Left lung (tissue), 10 donors: Measurements from ENCODE around the gene CLEC2L. TPM values are rescaled to one million over a fixed set of nuclear protein-coding genes. Genes with fewer than 3 reads are reported as not detected.

ENCODE experiments used
- ATAC-seq: fragments of 200-7000 bp; cut with Tn5 transposase; one replicate; pipeline ENCODE4 v1.9.1; 2020; ENCODE audit warnings: moderate library complexity
- DNase-seq, 4 donors: peaks; one replicate each; pipeline ENCODE4 v3.0.0-alpha.2; 2013 to 2020
- H3K27ac ChIP-seq, 2 donors: fragments of 200-600 bp; sonication (generic) in 1 of 2; one replicate each; pipeline versions ENCODE4 v1.5.0 to v1.8.0; 2020 to 2021
- H3K27me3 ChIP-seq, 2 donors: fragments of 200-600 bp; sonication (generic) in 1 of 2; one replicate each; pipeline versions ENCODE4 v1.5.0 to v1.8.0; 2020 to 2021
- H3K36me3 ChIP-seq, 2 donors: fragments of 200-600 bp; sonication (generic) in 1 of 2; one replicate each; pipeline versions ENCODE4 v1.5.0 to v1.8.0; 2020 to 2021
- H3K4me1 ChIP-seq, 2 donors: fragments of 200-600 bp; one replicate each; pipeline ENCODE4 v1.8.0; 2021
- H3K4me3 ChIP-seq, 2 donors: fragments of 200-600 bp; sonication (generic) in 1 of 2; one replicate each; pipeline versions ENCODE4 v1.5.0 to v1.8.0; 2020 to 2021; ENCODE audit warnings: mild to moderate bottlenecking in 1 of 2
- H3K9me3 ChIP-seq, 2 donors: fragments of 200-600 bp; sonication (generic) in 1 of 2; one replicate each; pipeline versions ENCODE4 v1.5.0 to v1.8.0; 2020 to 2021
- intact Hi-C, 2 donors: fragments of 100-400 bp; cut with DNase I; formaldehyde crosslinking; loops; one replicate each; pipeline versions ENCODE4 v1.11.2 to v1.14.2; 2022
- polyA plus RNA-seq, 6 donors: library from polyadenylated mRNA; unstranded; fragments of 120-200 nt; gene quantifications; one replicate each; pipeline ENCODE4 v1.2.1, GENCODE V29; 2013; ENCODE audit not compliant: insufficient read length in 6 of 6
- total RNA-seq, 2 donors: library from RNA; stranded (reverse); fragmentation: NEBNext Ultra II Directional; extraction: Animal tissue kit (Norgen Biotek cat#: 25700); gene quantifications; one replicate each; pipeline ENCODE4 v1.2.1, GENCODE V29; 2021
- TF ChIP-seq, protein P1 (sequence below), 2 donors: fragments of 200-600 bp; sonication (generic) in 1 of 2; IDR thresholded peaks; one replicate each; pipeline versions ENCODE4 v1.5.0 to v1.8.0; 2021; ENCODE audit warnings: antibody characterized with exemption in 2 of 2
- donor health status: DM: no; HTN: yes; CAD: no.
- donor health status: DM: no; HTN: no; CAD: no.

Gene CLEC2L
- total and polyA plus RNA-seq, 8 donors: 0.20 to 0.45 (median 0.35) TPM; not detected in 1

DNA sequence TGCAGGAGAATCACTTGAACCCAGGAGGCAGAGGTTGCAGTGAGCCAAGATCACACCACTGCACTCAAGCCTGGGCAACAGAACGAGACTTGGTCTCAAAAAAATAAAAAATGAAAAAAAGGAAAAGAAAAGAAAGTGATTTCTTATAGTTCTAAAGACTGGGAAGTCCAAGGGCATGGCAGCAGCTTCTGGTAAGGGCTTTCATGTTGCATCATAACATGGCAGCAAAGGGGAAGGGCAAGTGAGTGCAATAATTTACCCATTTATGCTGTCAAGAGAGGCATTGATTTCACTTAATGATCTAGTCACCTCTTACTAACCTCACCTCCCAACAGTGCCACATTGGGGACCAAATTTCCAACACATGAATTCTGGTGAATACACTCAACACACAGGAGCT, 31.2 kb upstream of the CLEC2L start:
- Histone ChIP-seq H3K4me3 (no peak overlapping the region), H3K9me3 (peaks cover 0 to 19% of the 10 kb centered on the region in 2 donors), H3K27ac (no peak overlapping the region), H3K4me1 (no peaks in the 10 kb centered on the region), H3K27me3 (peaks cover 0 to 12% of the 10 kb centered on the region in 2 donors), H3K36me3 (no peaks in the 10 kb centered on the region)
- intact Hi-C loops: loop anchor here in 1 of 2 donors (10.0 kb wide), 1 partner anchor 123 kb away; no protein-coding TSS in a partner anchor
- ATAC-seq (no peak), DNase-seq (no peak)
- TF ChIP-seq, protein P1, sequence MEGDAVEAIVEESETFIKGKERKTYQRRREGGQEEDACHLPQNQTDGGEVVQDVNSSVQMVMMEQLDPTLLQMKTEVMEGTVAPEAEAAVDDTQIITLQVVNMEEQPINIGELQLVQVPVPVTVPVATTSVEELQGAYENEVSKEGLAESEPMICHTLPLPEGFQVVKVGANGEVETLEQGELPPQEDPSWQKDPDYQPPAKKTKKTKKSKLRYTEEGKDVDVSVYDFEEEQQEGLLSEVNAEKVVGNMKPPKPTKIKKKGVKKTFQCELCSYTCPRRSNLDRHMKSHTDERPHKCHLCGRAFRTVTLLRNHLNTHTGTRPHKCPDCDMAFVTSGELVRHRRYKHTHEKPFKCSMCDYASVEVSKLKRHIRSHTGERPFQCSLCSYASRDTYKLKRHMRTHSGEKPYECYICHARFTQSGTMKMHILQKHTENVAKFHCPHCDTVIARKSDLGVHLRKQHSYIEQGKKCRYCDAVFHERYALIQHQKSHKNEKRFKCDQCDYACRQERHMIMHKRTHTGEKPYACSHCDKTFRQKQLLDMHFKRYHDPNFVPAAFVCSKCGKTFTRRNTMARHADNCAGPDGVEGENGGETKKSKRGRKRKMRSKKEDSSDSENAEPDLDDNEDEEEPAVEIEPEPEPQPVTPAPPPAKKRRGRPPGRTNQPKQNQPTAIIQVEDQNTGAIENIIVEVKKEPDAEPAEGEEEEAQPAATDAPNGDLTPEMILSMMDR (IDR thresholded peaks at IDR 0.05): no peak

DNA sequence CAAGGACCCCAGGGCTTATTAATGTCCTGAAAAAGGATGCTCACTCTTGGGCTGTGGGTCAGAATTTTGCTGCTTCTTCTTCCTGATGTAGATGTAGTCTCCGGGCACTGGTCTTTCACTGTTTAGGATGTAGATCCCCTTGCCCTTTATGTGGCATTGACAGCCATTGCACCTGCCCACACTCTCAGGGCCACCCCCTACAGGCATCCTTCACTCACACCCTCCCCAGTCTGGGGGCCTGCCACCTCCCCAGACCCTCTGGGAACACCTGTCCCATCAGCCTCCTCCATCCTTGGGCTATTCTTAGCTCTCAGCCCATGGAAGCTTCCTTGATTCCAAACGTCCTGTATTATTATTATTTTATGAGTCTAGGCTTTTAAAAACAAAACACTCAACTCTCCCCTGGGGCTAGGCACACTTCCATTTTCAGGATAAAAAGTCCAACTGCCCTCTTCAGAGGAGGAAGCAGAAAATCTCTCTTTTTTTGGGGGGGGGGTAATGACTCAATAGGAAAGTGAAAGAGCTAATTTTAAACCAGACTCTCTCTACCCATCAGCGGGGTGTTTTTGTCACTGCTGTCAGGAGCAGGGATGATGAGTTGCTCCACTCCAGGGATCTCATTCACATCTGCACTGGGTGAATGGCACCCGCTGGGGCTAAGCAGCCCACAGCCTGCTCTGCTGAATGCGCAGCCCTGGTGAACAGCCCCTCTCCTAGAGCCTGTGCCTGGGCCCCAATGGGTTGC, 28.5 kb upstream of the CLEC2L start:
- DNase-seq: no peak
- Histone ChIP-seq H3K36me3 (no peaks in the 10 kb centered on the region), H3K9me3 (peaks cover 0 to 19% of the 10 kb centered on the region in 2 donors), H3K27ac (no peak overlapping the region), H3K27me3 (peaks cover 0 to 11% of the 10 kb centered on the region in 2 donors), H3K4me1 (peaks cover 0 to 3% of the 10 kb centered on the region in 2 donors), H3K4me3 (no peak overlapping the region)
- TF ChIP-seq, protein P1 (IDR thresholded peaks at IDR 0.05): no peak
- ATAC-seq: no peak
- intact Hi-C loops: loop anchor here in 1 of 2 donors (10.0 kb wide), 1 partner anchor 120 kb away; no protein-coding TSS in a partner anchor

DNA sequence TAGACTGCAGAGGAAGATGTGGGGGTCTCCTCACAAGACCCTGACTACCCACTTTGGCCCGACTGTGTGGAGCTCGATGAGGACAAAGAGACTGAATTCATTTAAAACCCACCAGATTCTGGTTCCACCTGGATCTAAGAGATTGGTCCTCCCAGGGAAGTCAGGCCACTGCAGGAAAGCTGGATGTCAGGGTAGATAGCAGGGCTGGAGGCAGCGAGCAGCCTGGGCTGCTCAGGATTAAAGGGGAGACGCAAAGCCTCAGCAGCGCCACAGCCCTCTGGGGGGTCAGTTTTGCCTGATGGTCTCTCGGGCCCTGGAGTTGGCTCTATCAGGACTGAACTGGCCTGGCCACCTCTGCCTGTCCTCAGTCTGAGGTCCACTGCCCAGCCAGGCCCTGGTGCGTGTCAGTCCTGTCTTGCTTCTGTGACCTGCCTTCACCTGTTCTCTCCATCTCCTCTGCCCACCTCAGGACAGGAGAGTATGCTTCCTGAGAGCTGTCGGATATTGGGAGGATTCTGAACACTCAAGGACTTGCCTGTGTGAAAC, 27.8 kb upstream of the CLEC2L start:
- Histone ChIP-seq H3K4me3 (no peak overlapping the region), H3K27ac (no peak overlapping the region), H3K9me3 (peaks cover 0 to 19% of the 10 kb centered on the region in 2 donors), H3K36me3 (no peaks in the 10 kb centered on the region), H3K4me1 (peaks cover 0 to 6% of the 10 kb centered on the region in 2 donors), H3K27me3 (peaks cover 0 to 16% of the 10 kb centered on the region in 2 donors)
- ATAC-seq: no peak
- no peak for DNase-seq
- intact Hi-C loops: loop anchor here in 1 of 2 donors (10.0 kb wide), 1 partner anchor 119 kb away; no protein-coding TSS in a partner anchor
- TF ChIP-seq, protein P1 (IDR thresholded peaks at IDR 0.05): no peak

DNA sequence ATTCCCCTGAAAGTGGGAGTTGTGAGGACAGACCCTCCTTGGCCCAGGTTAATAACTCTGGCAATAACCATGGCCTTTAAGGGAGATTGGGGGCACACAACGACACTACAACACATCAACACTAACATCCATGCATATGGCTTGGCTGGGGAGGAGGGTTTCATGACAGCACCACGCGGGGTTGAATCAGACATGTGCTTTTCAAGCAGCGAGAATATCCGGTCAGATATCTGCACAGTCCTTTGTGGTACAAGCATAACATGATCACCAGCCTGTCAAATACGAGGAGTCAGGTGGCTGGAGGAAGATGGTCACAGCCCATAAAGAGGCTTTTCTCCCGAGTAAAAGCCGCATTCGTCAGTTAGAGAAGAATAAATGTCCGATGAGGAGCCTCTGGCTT, 27.0 kb upstream of the CLEC2L start:
- peaks cover 0 to 6% of the 10 kb centered on the region in 2 donors for H3K4me1 ChIP-seq
- H3K36me3 ChIP-seq: no peaks in the 10 kb centered on the region
- no peak overlapping the region for H3K27ac ChIP-seq
- H3K4me3 ChIP-seq: no peak overlapping the region
- ATAC-seq (no peak), DNase-seq (no peak)
- intact Hi-C loops: loop anchor here in 1 of 2 donors (10.0 kb wide), 1 partner anchor 118 kb away; no protein-coding TSS in a partner anchor
- H3K27me3 ChIP-seq: peaks cover 0 to 16% of the 10 kb centered on the region in 2 donors
- TF ChIP-seq, protein P1 (IDR thresholded peaks at IDR 0.05): no peak
- peaks cover 0 to 14% of the 10 kb centered on the region in 2 donors for H3K9me3 ChIP-seq

DNA sequence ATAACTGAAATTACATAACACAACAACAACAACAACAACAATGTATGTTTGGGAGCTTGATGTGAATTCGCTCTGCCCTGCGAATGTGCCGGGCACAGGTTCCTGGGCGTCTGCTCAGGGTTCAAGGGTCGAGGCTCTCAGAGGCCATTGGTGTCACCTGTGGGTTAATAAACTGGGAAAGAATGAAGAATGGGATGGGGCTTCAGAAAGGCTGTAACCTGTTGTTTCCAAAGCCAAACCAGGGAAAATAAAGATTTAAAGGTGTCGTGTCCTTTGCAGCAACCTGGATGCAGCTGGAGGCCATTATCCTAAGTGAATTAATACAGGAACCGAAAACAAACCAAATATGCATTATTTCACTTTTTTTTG, 22.7 kb upstream of the CLEC2L start:
- Histone ChIP-seq H3K4me1 (peaks cover 0 to 6% of the 10 kb centered on the region in 2 donors), H3K27me3 (peaks cover 0 to 16% of the 10 kb centered on the region in 2 donors), H3K4me3 (no peak overlapping the region), H3K36me3 (no peaks in the 10 kb centered on the region), H3K9me3 (no peaks in the 10 kb centered on the region), H3K27ac (no peak overlapping the region)
- ATAC-seq (no peak), DNase-seq (no peak)
- intact Hi-C loops: no loop called here
- TF ChIP-seq, protein P1 (IDR thresholded peaks at IDR 0.05): no peak
